ENCODE results near the gene CSRP3.
A peak's percentile ranks its signal among the peaks of the same experiment; 100 is the strongest.
"Not testable (repeated sequence)": the region's sequence is repeated elsewhere in the genome, so short reads cannot be mapped to it uniquely, and the experiment has no call there.

CSRP3 gene

DNA sequence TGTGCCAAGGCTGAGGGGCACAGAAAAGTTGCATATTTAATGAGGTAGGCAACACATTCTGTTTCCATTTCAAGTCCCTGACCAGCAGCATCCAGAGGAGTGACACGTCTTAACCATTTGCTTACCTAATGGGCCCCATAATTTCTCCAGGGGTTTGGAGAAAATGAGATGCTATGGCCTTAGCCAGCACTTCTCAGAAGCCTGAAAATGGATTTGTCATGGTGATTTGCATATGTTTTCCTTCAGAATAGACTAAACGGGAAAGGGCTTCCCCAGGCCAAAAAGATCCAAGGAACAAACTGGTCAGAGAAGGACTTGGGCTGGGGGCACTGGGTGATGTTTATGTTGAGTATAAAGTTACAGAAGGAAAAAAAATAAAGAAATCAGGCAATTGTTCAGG lies 16.7 kb downstream of the CSRP3 start:
- DNase-seq: peak; percentile 8 to 14

DNA sequence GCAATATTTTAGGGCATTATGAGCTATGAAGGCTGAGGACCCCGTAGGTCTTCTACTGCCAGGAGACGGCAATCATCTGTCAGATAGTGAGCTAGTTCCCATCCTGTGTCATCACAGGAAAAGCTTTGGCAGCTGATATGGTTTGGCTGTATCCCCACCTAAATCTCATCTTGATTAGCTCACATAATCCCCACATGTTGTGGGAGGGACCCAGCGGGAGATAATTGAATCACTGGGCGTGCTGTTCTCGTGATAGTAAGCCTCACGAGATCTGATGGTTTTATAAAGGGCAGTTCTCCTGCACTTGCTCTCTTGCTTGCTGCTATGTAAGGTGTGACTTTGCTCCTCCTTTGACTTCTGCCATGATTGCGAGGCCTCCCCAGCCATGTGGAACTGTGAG lies 18.1 kb downstream of the CSRP3 start:
- no peak for DNase-seq

DNA sequence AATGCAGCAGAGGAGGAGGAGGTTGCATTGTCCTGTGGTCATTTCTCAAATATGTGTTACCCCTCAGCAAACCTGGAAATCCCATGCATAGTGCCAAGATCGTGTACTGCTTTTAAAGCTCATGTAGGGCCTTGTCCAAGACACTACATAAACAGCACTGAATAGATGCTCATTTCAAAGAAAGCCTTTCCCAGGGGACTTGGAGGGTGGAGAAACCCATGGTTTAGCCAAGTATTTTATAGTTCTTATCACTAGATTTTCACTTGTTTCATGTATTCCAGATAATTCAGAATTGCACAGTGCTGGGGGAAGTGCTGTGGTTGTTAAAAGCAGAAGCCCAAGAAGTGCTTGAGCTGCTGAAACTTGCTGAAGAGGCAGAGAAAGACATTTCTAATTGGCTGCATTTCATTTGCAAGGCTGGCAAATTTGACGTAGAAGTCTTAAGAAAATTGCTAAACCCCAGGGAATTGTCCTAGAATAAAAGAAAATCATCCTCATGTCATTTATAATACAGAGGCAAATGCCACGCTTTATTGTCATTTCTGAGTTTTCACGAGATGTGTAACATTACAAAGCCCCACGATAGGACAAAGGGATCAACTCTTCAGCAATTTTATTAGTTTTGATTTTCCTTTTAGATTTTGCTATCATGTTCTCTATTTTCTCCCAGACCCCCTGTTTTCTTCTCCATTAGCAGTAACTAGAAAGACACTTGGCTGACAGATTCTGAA lies 20.1 kb downstream of the CSRP3 start:
- no peak for DNase-seq

DNA sequence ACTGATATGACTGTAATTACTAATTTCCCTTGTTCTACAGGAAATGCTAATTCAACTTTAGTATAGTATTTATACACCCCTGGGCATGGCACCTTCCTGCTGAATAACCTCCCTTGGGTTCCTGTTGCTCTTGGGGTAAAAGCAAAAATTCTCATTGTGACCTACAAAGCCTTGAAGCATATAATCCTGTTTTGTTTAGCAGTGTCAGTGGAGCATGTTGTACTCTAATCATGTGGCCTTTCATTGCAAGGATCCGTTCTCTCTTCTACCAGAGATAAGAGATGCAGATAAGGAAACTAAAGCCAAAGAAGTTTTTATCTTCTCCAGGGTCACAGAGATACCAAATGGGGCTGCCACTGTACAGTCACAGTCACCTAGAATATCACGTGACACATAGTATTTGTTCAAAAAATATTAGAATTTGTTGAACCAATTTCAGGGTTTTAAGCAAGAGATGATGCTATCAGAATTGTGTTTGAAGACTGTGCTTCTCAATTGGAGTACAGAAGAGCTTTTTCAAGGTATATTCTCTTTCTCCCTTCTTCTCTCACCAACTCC lies 25.1 kb downstream of the CSRP3 start:
- no peak for DNase-seq

DNA sequence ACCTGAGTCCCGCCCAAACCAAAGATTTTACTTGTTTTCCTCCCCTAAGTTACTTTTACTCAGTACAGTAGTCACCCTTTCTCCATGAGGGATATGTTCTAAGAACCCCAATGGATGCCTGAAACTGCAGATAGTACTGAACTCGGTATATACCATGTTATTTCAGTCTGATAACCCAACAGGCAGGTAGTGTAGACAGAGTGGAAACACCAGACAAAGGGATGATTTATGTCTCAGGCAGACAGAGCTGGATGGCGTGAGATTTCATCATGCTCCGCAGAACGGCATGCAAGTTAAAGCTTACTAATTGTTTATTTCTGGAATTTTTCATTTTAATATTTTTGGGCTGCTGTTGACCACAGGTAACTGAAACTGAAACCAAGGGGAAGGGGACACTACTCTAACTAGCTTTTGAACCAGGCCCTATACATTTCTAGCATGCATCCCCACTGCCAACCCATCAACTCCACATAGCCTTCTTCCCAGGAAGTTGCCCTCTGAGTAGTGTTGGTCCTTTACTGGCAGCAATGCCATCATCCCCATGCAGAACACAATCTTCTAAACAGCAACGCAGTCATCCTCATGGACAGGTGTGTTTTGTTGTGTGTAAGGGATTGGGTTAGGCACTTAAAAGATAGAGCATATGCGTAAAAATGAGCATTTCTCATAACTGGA lies 27.7 kb downstream of the CSRP3 start:
- DNase-seq: no peak

DNA sequence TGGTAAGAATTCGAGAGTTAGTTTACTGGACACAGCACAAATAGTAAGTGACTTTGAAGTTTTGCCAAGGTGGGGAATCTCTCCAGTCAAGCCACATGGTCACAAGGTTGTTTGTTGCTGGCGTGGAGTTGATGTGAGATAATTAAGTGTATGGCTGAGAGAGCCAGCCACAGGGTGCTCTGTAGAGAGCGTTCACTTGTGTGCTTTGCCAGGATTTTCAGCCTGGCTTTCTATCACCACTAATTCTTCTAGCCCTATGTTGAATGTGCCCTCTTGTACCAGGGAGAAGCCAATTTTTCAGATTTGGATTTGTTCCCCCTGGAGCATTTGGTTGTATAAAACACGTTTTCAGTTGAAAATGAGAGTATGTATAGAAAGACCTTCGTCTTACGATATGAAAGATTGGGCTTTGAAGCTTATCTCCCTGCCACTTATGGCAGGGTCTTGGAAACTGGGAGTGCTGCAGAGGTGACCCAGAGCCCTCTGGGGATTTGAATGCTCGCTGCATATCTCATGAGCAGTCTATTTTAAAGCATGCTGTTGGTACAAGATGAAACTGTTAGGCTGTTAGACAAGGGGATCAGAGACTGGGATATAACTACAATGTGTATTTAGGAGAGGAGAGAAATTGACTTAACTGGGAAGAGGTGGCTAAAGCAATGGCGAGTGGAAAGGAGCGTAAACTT lies 28.6 kb downstream of the CSRP3 start:
- DNase-seq: no peak

DNA sequence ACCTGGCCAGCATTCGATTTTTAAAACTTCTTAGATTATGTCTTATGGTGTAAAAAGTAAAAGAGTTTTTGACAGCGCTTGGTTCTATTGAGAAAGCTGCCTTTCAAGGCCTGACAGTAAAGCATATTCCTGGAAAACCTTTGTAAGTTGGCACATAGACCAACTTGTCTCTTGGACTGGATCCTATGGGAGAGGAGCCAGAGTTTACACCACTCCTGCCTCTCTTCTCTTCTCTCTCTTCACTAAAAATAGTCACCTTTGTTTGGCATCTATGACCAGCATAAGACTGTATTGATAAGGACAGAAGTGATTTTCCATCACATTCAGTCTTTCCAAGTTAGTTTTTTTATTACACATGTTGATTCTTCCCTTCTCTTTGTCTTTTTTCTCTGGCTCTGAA lies 33.7 kb downstream of the CSRP3 start:
- DNase-seq: no peak

DNA sequence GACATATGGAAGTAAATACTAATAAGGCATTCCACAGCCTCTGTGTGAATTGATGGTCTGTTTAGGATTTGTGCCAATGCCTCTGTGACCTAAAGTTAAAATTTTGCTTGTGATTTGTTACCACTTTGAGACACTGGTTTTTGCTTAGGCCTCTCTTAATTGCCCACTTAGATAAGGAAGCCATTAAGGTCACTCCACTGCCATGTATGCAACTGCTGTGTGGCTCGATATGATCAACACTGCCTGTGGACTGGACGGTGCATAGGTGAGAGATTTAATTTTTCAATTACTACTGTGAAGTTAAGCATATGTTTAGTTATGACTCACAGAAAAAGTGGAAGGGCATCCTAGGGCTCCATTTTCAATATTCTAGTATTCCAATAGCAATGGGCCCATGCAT lies 36.9 kb downstream of the CSRP3 start:
- DNase-seq: no peak

DNA sequence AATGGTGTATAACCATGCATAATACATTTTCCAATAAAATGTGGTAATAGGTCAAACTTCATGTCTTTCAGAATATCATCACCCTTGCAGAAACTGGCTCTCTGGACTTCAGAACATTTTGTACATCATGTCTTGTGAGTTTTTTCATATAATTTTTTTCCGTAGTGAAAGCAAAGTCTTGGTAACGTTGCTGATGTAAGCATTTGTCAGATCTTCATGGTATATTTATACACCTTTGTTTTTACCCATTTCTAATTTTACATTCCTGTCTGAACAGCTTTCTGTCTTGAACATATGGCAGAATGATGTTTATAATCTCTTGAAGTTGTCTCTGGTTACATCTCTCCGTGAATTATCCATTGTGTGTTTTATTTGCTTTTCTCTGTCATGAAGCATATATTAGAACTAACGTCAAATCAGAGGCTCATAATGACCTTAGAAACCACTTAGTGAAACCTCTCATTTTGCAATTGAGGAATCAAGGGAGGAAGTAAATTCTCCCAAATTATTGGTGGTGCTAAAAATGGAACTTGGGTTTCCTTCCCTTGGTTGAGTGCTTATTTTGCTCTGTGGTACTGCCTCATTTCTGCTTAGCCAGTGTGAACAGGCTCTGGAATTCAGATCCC lies 37.4 kb downstream of the CSRP3 start:
- DNase-seq: peak; percentile 5 to 30

DNA sequence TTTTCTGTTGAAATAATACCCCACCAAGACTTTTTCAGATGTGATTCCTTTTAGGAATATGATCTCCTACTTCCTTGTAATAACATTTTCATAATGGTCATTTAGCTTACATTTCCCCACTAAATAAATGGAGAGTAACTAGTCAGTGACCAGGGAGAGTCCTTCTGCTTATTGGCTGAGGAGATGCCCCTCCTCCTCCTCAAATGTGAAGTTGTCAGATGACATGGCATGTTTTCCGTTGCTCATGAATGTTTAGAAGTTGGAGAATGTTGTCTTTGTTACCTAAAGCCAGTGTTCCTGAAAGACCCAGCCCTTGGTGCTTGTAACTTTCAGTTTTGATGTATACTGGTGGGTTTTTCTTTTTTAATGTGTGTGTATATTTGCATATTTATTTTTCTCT lies 38.2 kb downstream of the CSRP3 start:
- DNase-seq: peak; percentile 5 to 22

DNA sequence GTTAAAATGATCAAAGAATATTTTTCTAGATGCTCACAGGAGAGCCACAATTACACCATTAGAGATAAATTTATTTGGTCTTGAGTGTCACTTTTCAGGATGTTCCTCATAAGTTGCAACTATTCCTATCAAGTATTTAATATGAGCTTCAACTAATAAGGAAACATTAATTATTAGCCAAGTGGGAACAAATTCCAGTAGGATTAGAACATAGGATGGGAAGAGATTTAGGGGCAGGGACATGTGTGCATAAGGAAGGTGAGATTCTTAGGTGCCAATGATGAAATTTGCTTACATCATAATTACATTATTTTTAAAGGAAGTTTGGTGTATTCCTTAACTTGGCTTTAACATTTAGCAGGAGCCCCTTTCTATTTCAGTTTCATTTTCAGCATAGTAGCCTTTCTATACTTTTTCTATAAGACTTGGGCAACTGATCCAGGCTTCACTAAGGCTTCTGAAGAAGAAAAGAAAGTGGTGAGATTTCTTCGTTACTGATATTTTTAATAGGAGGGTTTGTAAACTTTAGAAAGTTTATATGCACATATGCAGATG lies 38.8 kb downstream of the CSRP3 start:
- no peak for DNase-seq

DNA sequence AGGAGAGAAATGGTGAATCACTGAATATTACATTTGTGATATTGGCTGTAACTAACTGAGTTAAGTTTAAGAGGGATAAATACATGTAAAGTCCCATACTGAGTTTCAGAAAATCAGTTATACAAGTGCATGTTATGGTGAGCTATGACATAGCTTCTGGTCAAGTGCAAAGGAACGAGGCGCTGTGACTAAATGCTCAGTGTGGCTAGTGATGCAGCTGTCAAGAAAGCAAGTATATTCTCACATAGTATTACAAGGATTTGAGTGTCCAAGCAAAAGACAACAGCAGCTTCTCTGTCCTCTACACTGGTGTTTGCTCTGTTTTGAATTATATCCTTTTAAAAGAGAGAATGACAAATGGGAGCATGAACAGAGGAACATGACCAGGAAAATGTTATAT lies 40.1 kb downstream of the CSRP3 start:
- no peak for DNase-seq

DNA sequence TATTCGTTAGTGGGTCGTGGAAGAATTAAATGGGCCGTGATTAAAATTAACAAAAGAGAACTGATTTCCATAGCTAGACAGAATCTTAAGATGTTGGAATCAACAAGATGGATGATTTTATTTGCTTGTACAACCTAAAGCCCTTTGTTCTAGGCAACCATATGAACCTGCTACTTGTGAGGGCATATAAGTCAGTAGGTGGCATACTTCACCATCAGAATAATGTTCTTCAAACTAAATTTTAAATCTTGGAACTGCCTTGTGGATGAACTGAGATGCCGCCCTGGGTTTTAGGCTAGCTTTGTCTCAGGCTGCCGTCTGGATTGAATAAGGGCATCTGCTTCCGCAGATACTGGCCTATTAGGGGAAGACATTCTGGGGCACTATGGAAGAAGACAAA lies 40.9 kb downstream of the CSRP3 start:
- DNase-seq: no peak

DNA sequence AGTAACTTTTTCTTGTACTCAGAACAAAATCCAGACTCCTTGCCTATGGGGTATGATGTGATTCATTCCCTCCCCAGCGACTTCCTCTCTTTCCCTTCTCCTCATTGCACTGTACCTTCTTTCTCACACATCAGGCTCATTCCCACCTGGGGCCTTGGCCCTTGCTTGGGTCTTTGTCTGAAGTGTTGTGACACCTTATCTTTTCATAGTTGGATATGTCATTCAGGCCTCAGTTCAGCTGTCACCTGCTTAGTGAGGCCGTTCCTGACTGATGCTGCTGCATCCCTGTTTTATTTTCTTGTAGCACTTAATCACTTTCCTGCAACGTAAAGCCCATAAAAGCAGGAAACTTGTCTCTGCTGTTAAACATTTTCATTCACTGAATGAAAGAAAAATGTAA lies 44.9 kb downstream of the CSRP3 start:
- no peak for DNase-seq

DNA sequence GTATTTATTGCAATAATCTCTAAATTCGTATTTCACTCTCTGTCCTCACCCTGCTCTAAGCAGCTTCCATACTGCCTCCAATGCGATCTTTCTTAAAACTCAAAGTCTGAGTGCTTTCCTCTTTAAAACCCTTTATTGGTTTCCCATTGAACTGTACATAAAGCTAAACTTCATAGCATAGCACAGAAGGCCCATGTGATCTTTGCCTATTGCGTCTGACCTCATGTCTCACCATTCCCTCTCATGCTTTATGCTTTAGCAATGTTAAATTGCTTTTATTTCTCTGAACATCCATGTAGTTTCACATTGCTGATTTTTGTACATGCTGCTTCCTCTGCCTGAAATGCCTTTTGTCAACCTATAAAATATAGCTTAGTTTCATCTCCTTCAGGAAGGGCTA lies 56.5 kb downstream of the CSRP3 start:
- DNase-seq: no peak

DNA sequence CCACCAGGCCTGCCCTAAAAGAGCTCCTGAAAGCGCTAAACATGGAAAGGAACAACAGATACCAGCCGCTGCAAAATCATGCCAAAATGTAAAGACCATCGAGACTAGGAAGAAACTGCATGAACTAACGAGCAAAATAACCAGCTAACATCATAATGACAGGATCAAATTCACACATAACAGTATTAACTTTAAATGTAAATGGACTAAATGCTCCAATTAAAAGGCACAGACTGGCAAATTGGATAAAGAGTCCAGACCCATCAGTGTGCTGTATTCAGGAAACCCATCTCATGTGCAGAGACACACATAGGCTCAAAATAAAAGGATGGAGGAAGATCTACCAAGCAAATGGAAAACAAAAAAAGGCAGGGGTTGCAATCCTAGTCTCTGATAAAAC lies 64.9 kb downstream of the CSRP3 start:
- DNase-seq: not testable (repeated sequence)

DNA sequence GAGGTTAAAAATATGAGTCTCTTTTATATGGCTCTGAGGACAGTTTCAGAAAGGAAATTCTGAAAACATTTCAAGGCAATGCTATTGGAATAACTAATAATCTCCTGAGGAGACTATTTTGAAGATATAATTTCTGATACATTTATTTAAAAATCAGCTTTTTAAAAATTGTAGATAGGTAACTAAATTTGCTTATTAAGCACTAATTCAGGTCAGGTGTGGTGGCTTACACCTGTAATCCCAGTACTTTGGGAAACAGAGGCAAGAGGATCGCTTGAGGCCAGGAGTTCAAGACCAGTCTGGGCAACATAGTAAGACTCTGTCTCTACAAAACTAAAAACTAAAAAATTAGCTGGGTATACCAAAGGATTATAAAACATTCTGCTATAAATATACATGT lies 67.8 kb downstream of the CSRP3 start:
- no peak for DNase-seq
